Keratinocyte (primary cell): ENCODE data around the gene DENND4A.

ENCODE experiments used
- CTCF ChIP-seq, 3 experiments: IDR thresholded peaks in 1 of 3; conservative IDR thresholded peaks in 1 of 3; optimal IDR thresholded peaks in 1 of 3; 2 replicates in 2 of 3; 3 replicates in 1 of 3; pipeline versions ENCODE3 to v1.5.1; 2011; ENCODE audit warnings: low read length in 3 of 3, mild to moderate bottlenecking in 3 of 3, moderate library complexity in 2 of 3, control low read depth in 1 of 3, inconsistent platforms in 1 of 3; ENCODE audit not compliant: insufficient read depth in 2 of 3; ENCODE audit errors: extremely low read depth in 1 of 3
- EZH2 ChIP-seq: IDR thresholded peaks from one replicate; pipeline ENCODE4 v1.6.1; 2012; ENCODE audit warnings: inconsistent platforms, mild to moderate bottlenecking, low read length, moderate library complexity

DNA sequence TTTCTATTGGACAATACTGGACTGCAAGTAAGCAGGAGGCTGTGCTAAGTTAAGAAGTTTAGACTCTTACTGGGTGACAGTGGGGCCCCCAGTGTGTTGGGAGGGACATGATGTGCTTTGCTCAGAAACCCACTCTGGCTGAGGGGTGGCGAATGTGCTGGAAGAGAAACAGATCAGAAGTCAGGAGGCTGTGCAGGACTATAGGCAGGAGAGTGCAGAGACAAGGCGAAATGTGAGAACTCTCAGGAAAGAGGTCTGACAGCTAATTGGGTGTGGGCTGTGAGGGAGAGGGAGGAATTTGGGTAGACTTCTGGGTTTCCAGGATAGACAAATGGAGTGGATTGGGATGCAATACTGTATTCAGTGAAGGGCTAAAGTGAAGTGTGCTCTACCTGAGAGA lies 158.3 kb downstream of the DENND4A start:
- no peak for TF ChIP-seq CTCF (optimal IDR thresholded peaks at IDR 0.05 in 1 of 3, IDR thresholded peaks at IDR 0.05 in 1 of 3, conservative IDR thresholded peaks at IDR 0.05 in 1 of 3; ENCODE audit: extremely low read depth in 1 of 3, insufficient read depth in 2 of 3, low read length in 3 of 3)
- no peak for TF ChIP-seq EZH2
